Sigmoid colon (tissue), 7 donors: Measurements from ENCODE around the gene RNF4. TPM values are rescaled to one million over a fixed set of nuclear protein-coding genes. Genes with fewer than 3 reads are reported as not detected.

Source experiments
- DNase-seq: peaks from one replicate; pipeline ENCODE4 v3.0.0-alpha.2; 2019
- H3K27ac ChIP-seq, 4 donors: fragments of 200-600 bp; sonication (generic); one replicate each; pipeline ENCODE4 v1.5.1; 2016 to 2019; ENCODE audit warnings: mild to moderate bottlenecking in 1 of 4
- H3K27me3 ChIP-seq, 3 donors: fragments of 200-600 bp; sonication (generic); one replicate each; pipeline ENCODE4 v1.5.1; 2019; ENCODE audit warnings: mild to moderate bottlenecking in 1 of 3
- H3K36me3 ChIP-seq, 4 donors: fragments of 200-600 bp; sonication (generic); one replicate each; pipeline ENCODE4 v1.5.1; 2016 to 2019
- H3K4me1 ChIP-seq, 4 donors: fragments of 200-600 bp; sonication (generic); one replicate each; pipeline ENCODE4 v1.5.1; 2017 to 2019
- H3K4me3 ChIP-seq, 4 donors: fragments of 200-600 bp; sonication (generic); one replicate each; pipeline ENCODE4 v1.5.1; 2017 to 2019; ENCODE audit warnings: mild to moderate bottlenecking in 2 of 4, moderate library complexity in 1 of 4
- H3K9me3 ChIP-seq, 4 donors: fragments of 200-600 bp in 3 of 4; sonication (generic) in 3 of 4; one replicate each; pipeline versions ENCODE4 v1.5.1 to v1.6.1; 2013 to 2019
- EP300 ChIP-seq, 4 donors: sonication (generic); formaldehyde crosslinking; IDR thresholded peaks; one replicate each; pipeline ENCODE4 v1.6.1; 2017; ENCODE audit warnings: antibody characterized with exemption in 4 of 4
- POLR2A ChIP-seq, 2 donors: fragments of 450-650 bp; IDR thresholded peaks; one replicate each; pipeline ENCODE4 v1.6.1; 2016; ENCODE audit warnings: antibody characterized with exemption in 2 of 2, mild to moderate bottlenecking in 2 of 2, moderate library complexity in 2 of 2
- POLR2AphosphoS5 ChIP-seq, 4 donors: sonication (generic); formaldehyde crosslinking; IDR thresholded peaks; one replicate each; pipeline ENCODE4 v1.6.1; 2017; ENCODE audit warnings: antibody characterized with exemption in 4 of 4
- WGBS, 2 donors: extraction: QIAGEN DNeasy Blood & Tissue Kit; methylation state at CpG; one replicate each; pipeline ENCODE4 v1.1.7; 2013; 5-methylcytosine and 5-hydroxymethylcytosine counted together
- intact Hi-C: fragments of 100-400 bp; cut with DNase I; formaldehyde crosslinking; loops from one replicate; pipeline ENCODE4 v1.15.1; 2023
- polyA plus RNA-seq, 3 donors: library from polyadenylated mRNA; stranded (reverse); fragments of 200-250 nt; gene quantifications; one replicate each; pipeline ENCODE4 v1.2.3, GENCODE V29; 2013
- total RNA-seq, 4 donors: library from RNA; depleted of rRNA; stranded (reverse); fragments of >200 nt; gene quantifications; one replicate each; pipeline ENCODE4 v1.1.0, GENCODE V29; 2016
- TF ChIP-seq, protein P1 (sequence below), 4 experiments: fragments of 450-650 bp in 3 of 4; fragments of 200-600 bp in 1 of 4; IDR thresholded peaks; one replicate each; pipeline ENCODE4 v1.5.1; 2016 to 2019; ENCODE audit warnings: antibody characterized with exemption in 4 of 4, mild to moderate bottlenecking in 3 of 4, moderate library complexity in 2 of 4
- donor health status: healthy with polysubstance abuse.
- donor health status: Bipolar disorder and iron deficiency.
- donor health status: healthy.

The RNF4 gene
- total and polyA plus RNA-seq, 7 donors, result 19.8 to 51.0 (median 32.1) TPM

- Histone ChIP-seq H3K4me1 (peaks cover 0 to 14% (median 9%) of the 10 kb centered on the region in 4 donors), H3K4me3 (no peak overlapping the region), H3K9me3 (no peaks in the 10 kb centered on the region), H3K27me3 (no peaks in the 10 kb centered on the region), H3K27ac (peak overlapping the region in 2 of 4 donors; percentile 17 to 31), H3K36me3 (peaks cover 7 to 46% (median 23%) of the 10 kb centered on the region in 4 donors)
- peak; percentile 76 for DNase-seq
- TF ChIP-seq, protein P1, sequence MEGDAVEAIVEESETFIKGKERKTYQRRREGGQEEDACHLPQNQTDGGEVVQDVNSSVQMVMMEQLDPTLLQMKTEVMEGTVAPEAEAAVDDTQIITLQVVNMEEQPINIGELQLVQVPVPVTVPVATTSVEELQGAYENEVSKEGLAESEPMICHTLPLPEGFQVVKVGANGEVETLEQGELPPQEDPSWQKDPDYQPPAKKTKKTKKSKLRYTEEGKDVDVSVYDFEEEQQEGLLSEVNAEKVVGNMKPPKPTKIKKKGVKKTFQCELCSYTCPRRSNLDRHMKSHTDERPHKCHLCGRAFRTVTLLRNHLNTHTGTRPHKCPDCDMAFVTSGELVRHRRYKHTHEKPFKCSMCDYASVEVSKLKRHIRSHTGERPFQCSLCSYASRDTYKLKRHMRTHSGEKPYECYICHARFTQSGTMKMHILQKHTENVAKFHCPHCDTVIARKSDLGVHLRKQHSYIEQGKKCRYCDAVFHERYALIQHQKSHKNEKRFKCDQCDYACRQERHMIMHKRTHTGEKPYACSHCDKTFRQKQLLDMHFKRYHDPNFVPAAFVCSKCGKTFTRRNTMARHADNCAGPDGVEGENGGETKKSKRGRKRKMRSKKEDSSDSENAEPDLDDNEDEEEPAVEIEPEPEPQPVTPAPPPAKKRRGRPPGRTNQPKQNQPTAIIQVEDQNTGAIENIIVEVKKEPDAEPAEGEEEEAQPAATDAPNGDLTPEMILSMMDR (IDR thresholded peaks at IDR 0.05), result no peak
- TF ChIP-seq EP300 (IDR thresholded peaks at IDR 0.05) (no peak), POLR2AphosphoS5 (IDR thresholded peaks at IDR 0.05) (no peak), POLR2A (IDR thresholded peaks at IDR 0.05) (no peak)
- intact Hi-C loops, result no loop called here
- 83 to 87% methylated on average over 4 of the region's 4 CpGs for WGBS, 2 donors
Observed at GRCh38 chr4:2515830-2516550, 47.1 kb downstream of the RNF4 start.

DNA sequence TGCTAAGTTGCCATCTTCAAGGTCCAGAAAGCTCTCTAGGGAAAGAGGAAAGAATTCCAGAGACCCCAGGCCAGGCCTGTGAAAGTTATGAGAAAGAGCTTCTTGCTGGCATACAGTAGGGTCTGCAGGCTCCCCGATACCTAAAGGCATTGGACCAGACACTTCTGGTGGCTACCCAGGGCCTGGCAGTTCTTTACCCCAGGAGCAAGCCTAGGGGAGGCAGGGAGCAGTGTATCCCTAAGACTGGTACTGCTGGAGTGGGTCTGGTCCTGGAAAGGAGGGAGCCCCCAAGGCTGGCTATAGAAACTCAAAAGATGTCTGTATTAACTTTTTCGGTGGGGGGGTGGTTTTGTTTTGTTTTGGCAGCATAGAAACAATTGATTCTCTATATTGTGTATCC lies 47.7 kb downstream of the RNF4 start:
- H3K27ac ChIP-seq, result no peak overlapping the region
- H3K36me3 ChIP-seq, result peaks cover 7 to 44% (median 23%) of the 10 kb centered on the region in 4 donors
- H3K4me1 ChIP-seq, result peaks cover 0 to 14% (median 9%) of the 10 kb centered on the region in 4 donors
- DNase-seq, result no peak
- no peak overlapping the region for H3K4me3 ChIP-seq
- WGBS, 2 donors, result 90 to 96% methylated on average over 2 of the region's 2 CpGs
- no peaks in the 10 kb centered on the region for H3K9me3 ChIP-seq
- TF ChIP-seq POLR2AphosphoS5 (IDR thresholded peaks at IDR 0.05) (no peak), EP300 (IDR thresholded peaks at IDR 0.05) (no peak), POLR2A (IDR thresholded peaks at IDR 0.05) (no peak)
- TF ChIP-seq, protein P1 (IDR thresholded peaks at IDR 0.05), result no peak
- intact Hi-C loops, result no loop called here
- H3K27me3 ChIP-seq, result no peaks in the 10 kb centered on the region

DNA sequence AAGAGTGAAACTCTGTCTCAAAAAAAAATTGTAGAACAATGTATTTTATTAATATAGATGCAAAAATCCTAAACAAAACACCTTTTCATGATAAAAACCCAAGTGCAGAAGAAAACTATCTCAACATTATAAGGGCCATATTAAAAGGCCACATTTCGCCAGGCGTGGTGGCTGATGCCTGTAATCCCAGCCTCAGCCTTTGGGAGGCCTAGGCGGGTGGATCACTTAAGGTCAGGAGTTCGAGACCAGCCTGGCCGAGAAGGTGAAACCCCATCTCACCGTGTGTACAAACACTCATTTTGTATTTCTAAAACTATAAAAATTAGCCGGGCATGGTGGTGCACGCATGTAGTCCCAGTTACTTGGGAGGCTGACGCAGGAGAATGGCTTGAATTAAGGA lies 57.7 kb downstream of the RNF4 start:
- H3K27ac ChIP-seq, result no peak overlapping the region
- H3K4me1 ChIP-seq, result no peaks in the 10 kb centered on the region
- H3K4me3 ChIP-seq, result no peak overlapping the region
- no peaks in the 10 kb centered on the region for H3K27me3 ChIP-seq
- 91 to 95% methylated on average over 9 of the region's 9 CpGs for WGBS, 2 donors
- no peak for TF ChIP-seq EP300 (IDR thresholded peaks at IDR 0.05)
- no peak for TF ChIP-seq POLR2AphosphoS5 (IDR thresholded peaks at IDR 0.05)
- TF ChIP-seq, protein P1 (IDR thresholded peaks at IDR 0.05), result no peak
- no peak for TF ChIP-seq POLR2A (IDR thresholded peaks at IDR 0.05)
- no peaks in the 10 kb centered on the region for H3K9me3 ChIP-seq
- no peaks in the 10 kb centered on the region for H3K36me3 ChIP-seq
- intact Hi-C loops, result no loop called here
- DNase-seq, result no peak

- H3K36me3 ChIP-seq, result no peaks in the 10 kb centered on the region
- H3K4me3 ChIP-seq, result peak overlapping the region in 3 of 4 donors; percentile 86 to 98 (median 91)
- TF ChIP-seq POLR2AphosphoS5 (IDR thresholded peaks at IDR 0.05) (no peak), POLR2A (IDR thresholded peaks at IDR 0.05) (no peak), EP300 (IDR thresholded peaks at IDR 0.05) (no peak)
- TF ChIP-seq, protein P1 (IDR thresholded peaks at IDR 0.05), result no peak
- H3K4me1 ChIP-seq, result peaks cover 0 to 34% (median 28%) of the 10 kb centered on the region in 4 donors
- DNase-seq, result no peak
- intact Hi-C loops, result loop anchor here (5.0 to 10.0 kb wide), 2 partner anchors 118 to 310 kb away; partner anchors contain the start of genes ADD1, CFAP99 and ZFYVE28
- WGBS, 2 donors, result 63 to 68% methylated on average over 5 of the region's 5 CpGs
- H3K27me3 ChIP-seq, result no peaks in the 10 kb centered on the region
- H3K27ac ChIP-seq, result peak overlapping the region; percentile 94 to 98 (median 96)
- no peaks in the 10 kb centered on the region for H3K9me3 ChIP-seq
Observed at GRCh38 chr4:2534904-2535375, 66.0 kb downstream of the RNF4 start.
